Aorta (tissue), 5 donors: ENCODE measurements around the gene SRA1. TPM values are rescaled to one million over a fixed set of nuclear protein-coding genes. Genes with fewer than 3 reads are reported as not detected.

Experiments
- ATAC-seq: fragments of 200-7000 bp; cut with Tn5 transposase; one replicate; pipeline ENCODE4 v1.9.1; 2022; ENCODE audit warnings: moderate library complexity; ENCODE audit not compliant: low FRiP score
- DNase-seq, 2 donors: peaks; one replicate each; pipeline ENCODE4 v3.0.0-alpha.2; 2020
- H3K27ac ChIP-seq, 2 donors: one replicate each; pipeline ENCODE4 v1.5.1; 2013; ENCODE audit warnings: low read length in 2 of 2, mild to moderate bottlenecking in 2 of 2, moderate library complexity in 2 of 2, control low read depth in 1 of 2, inconsistent platforms in 1 of 2, low read depth in 1 of 2
- H3K27me3 ChIP-seq, 2 donors: one replicate each; pipeline ENCODE4 v1.6.1; 2013; ENCODE audit warnings: control low read depth in 1 of 2, low read length in 1 of 2, mild to moderate bottlenecking in 1 of 2, moderate library complexity in 1 of 2; ENCODE audit not compliant: insufficient read depth in 2 of 2, control insufficient read depth in 1 of 2
- H3K36me3 ChIP-seq, 2 donors: one replicate each; pipeline ENCODE4 v1.6.1; 2013; ENCODE audit warnings: control low read depth in 1 of 2, low read length in 1 of 2, mild to moderate bottlenecking in 1 of 2; ENCODE audit not compliant: insufficient read depth in 2 of 2, control insufficient read depth in 1 of 2
- H3K4me1 ChIP-seq, 2 donors: one replicate each; pipeline ENCODE4 v1.6.1; 2013; ENCODE audit warnings: low read length in 2 of 2, control low read depth in 1 of 2, mild to moderate bottlenecking in 1 of 2, moderate library complexity in 1 of 2; ENCODE audit not compliant: insufficient read depth in 2 of 2, control insufficient read depth in 1 of 2
- H3K4me3 ChIP-seq, 2 donors: one replicate each; pipeline ENCODE4 v1.5.1; 2013; ENCODE audit warnings: low read length in 2 of 2, control low read depth in 1 of 2, mild to moderate bottlenecking in 1 of 2
- H3K9me3 ChIP-seq: one replicate; pipeline ENCODE4 v1.6.1; 2013; ENCODE audit warnings: mild to moderate bottlenecking, low read length; ENCODE audit not compliant: control insufficient read depth
- WGBS, 2 donors: extraction: QIAGEN DNeasy Blood & Tissue Kit; methylation state at CpG; one replicate each; pipeline ENCODE4 v1.1.7; 2013; 5-methylcytosine and 5-hydroxymethylcytosine counted together
- intact Hi-C, 2 donors: fragments of 100-400 bp; cut with DNase I; formaldehyde crosslinking; loops; one replicate each; pipeline versions ENCODE4 v1.14.2 to v1.15.0; 2022
- polyA plus RNA-seq, 2 donors: library from polyadenylated mRNA; stranded (reverse); fragments of 200-250 nt; gene quantifications; one replicate each; pipeline ENCODE4 v1.2.3, GENCODE V29; 2013
- total RNA-seq, 2 donors: library from RNA; stranded (reverse); fragmentation: NEBNext Ultra II Directional; extraction: Animal tissue kit (Norgen Biotek cat#: 25700); gene quantifications; one replicate each; pipeline ENCODE4 v1.2.1, GENCODE V29; 2021
- donor health status: healthy with polysubstance abuse.
- donor health status: Bipolar disorder and iron deficiency.
- donor health status: DM: no; HTN: no; CAD: no.
- donor health status: DM: no; HTN: no; CAD: no.
- donor health status: DM: yes; HTN: yes; CAD: no.

SRA1 gene
- total and polyA plus RNA-seq, 4 donors, result 23.2 to 49.6 (median 28.1) TPM

GRCh38 chr5:140561753-140562523 is 4.7 kb upstream of the SRA1 start:
- no peak for ATAC-seq
- no peaks in the 10 kb centered on the region for H3K36me3 ChIP-seq
- H3K4me1 ChIP-seq, result no peaks in the 10 kb centered on the region
- intact Hi-C loops, result loop anchor here in 1 of 2 donors (5.0 to 10.0 kb wide), 2 partner anchors 75 to 143 kb away; partner anchors contain the start of genes TMCO6 and ZMAT2
- DNase-seq, result no peak
- no peaks in the 10 kb centered on the region for H3K27me3 ChIP-seq
- H3K27ac ChIP-seq, result no peak overlapping the region
- H3K9me3 ChIP-seq, result no peaks in the 10 kb centered on the region
- no peak overlapping the region for H3K4me3 ChIP-seq
- WGBS, 2 donors, result 93% methylated on average over 10 of the region's 10 CpGs

GRCh38 chr5:140560227-140560626 is 3.0 kb upstream of the SRA1 start:
- Histone ChIP-seq H3K9me3 (no peaks in the 10 kb centered on the region), H3K4me3 (no peak overlapping the region), H3K27ac (no peak overlapping the region), H3K4me1 (peaks cover 0 to 4% of the 10 kb centered on the region in 2 donors), H3K27me3 (no peaks in the 10 kb centered on the region), H3K36me3 (no peaks in the 10 kb centered on the region)
- ATAC-seq, result no peak
- intact Hi-C loops, result loop anchor here in 1 of 2 donors (5.0 to 10.0 kb wide), 2 partner anchors 77 to 145 kb away; partner anchors contain the start of genes TMCO6 and ZMAT2
- 88 to 92% methylated on average over 10 of the region's 10 CpGs for WGBS, 2 donors
- DNase-seq, result no peak

- Histone ChIP-seq H3K27ac (no peak overlapping the region), H3K36me3 (no peaks in the 10 kb centered on the region), H3K4me1 (peaks cover 0 to 4% of the 10 kb centered on the region in 2 donors), H3K9me3 (no peaks in the 10 kb centered on the region), H3K4me3 (no peak overlapping the region), H3K27me3 (no peaks in the 10 kb centered on the region)
- WGBS, 2 donors, result 94 to 95% methylated on average over 9 of the region's 9 CpGs
- ATAC-seq (no peak), DNase-seq (no peak)
- intact Hi-C loops, result loop anchor here in 1 of 2 donors (5.0 kb wide), 1 partner anchor 89 kb away; the partner anchor contains the start of genes IK and NDUFA2
These were observed 1.3 kb upstream of the SRA1 start for GRCh38 chr5:140558542-140558941.

GRCh38 chr5:140557965-140558364 is 692 bp upstream of the SRA1 start:
- ATAC-seq, result no peak
- intact Hi-C loops, result loop anchor here in 1 of 2 donors (5.0 kb wide), 1 partner anchor 89 kb away; the partner anchor contains the start of genes IK and NDUFA2
- Histone ChIP-seq H3K36me3 (no peaks in the 10 kb centered on the region), H3K4me3 (no peak overlapping the region), H3K4me1 (peaks cover 0 to 4% of the 10 kb centered on the region in 2 donors), H3K9me3 (no peaks in the 10 kb centered on the region), H3K27ac (peak overlapping the region; percentile 5 to 49), H3K27me3 (no peaks in the 10 kb centered on the region)
- 84% methylated on average over 3 of the region's 3 CpGs for WGBS, 2 donors
- no peak for DNase-seq

- Histone ChIP-seq H3K27ac (no peak overlapping the region), H3K4me1 (peaks cover 0 to 4% of the 10 kb centered on the region in 2 donors), H3K27me3 (no peaks in the 10 kb centered on the region), H3K9me3 (no peaks in the 10 kb centered on the region), H3K36me3 (peaks cover 0 to 3% of the 10 kb centered on the region in 2 donors), H3K4me3 (peak overlapping the region; percentile 28 to 88)
- no peak for ATAC-seq
- DNase-seq, result no peak
- WGBS, 2 donors, result 2 to 3% methylated on average over 6 of the region's 6 CpGs
- intact Hi-C loops, result loop anchor here in 1 of 2 donors (5.0 kb wide), 1 partner anchor 91 kb away; the partner anchor contains the start of genes IK and NDUFA2
These were observed 835 bp downstream of the SRA1 start for GRCh38 chr5:140556438-140556837.

GRCh38 chr5:140555747-140556312 is 1.4 kb downstream of the SRA1 start:
- no peak for DNase-seq
- Histone ChIP-seq H3K27me3 (no peaks in the 10 kb centered on the region), H3K4me1 (peaks cover 0 to 4% of the 10 kb centered on the region in 2 donors), H3K4me3 (no peak overlapping the region), H3K9me3 (no peaks in the 10 kb centered on the region), H3K36me3 (peaks cover 0 to 3% of the 10 kb centered on the region in 2 donors), H3K27ac (no peak overlapping the region)
- no peak for ATAC-seq
- intact Hi-C loops, result loop anchor here in 1 of 2 donors (5.0 kb wide), 1 partner anchor 91 kb away; the partner anchor contains the start of genes IK and NDUFA2
- WGBS, 2 donors, result 75 to 88% methylated on average over 1 of the region's 1 CpG

- no peak overlapping the region for H3K4me3 ChIP-seq
- peaks cover 0 to 6% of the 10 kb centered on the region in 2 donors for H3K36me3 ChIP-seq
- intact Hi-C loops, result no loop called here
- no peak overlapping the region for H3K27ac ChIP-seq
- 65 to 72% methylated on average over 2 of the region's 2 CpGs for whole genome bisulfite sequencing, 2 donors
- H3K27me3 ChIP-seq, result no peaks in the 10 kb centered on the region
- H3K9me3 ChIP-seq, result no peaks in the 10 kb centered on the region
- H3K4me1 ChIP-seq, result peaks cover 0 to 4% of the 10 kb centered on the region in 2 donors
- ATAC-seq (no peak), DNase-seq (no peak)
These were observed 2.8 kb downstream of the SRA1 start for GRCh38 chr5:140554454-140554853.

GRCh38 chr5:140553657-140554056 is 3.6 kb downstream of the SRA1 start:
- Histone ChIP-seq H3K27me3 (no peaks in the 10 kb centered on the region), H3K4me3 (no peak overlapping the region), H3K36me3 (peaks cover 0 to 6% of the 10 kb centered on the region in 2 donors), H3K27ac (no peak overlapping the region), H3K4me1 (peaks cover 0 to 4% of the 10 kb centered on the region in 2 donors), H3K9me3 (no peaks in the 10 kb centered on the region)
- DNase-seq, result no peak
- intact Hi-C loops, result no loop called here
- 79 to 84% methylated on average over 2 of the region's 2 CpGs for WGBS, 2 donors
- no peak for ATAC-seq
